ENCODE measurements around the gene NEK6. TPM values are rescaled to one million over a fixed set of nuclear protein-coding genes. Genes with fewer than 3 reads are reported as not detected.

The NEK6 gene
- total and polyA plus RNA-seq, 2 of the 8 experiments (the other 6 are each of a cell fraction or from before 2014, with no cell fraction given): 17.7 to 19.7 TPM

DNA sequence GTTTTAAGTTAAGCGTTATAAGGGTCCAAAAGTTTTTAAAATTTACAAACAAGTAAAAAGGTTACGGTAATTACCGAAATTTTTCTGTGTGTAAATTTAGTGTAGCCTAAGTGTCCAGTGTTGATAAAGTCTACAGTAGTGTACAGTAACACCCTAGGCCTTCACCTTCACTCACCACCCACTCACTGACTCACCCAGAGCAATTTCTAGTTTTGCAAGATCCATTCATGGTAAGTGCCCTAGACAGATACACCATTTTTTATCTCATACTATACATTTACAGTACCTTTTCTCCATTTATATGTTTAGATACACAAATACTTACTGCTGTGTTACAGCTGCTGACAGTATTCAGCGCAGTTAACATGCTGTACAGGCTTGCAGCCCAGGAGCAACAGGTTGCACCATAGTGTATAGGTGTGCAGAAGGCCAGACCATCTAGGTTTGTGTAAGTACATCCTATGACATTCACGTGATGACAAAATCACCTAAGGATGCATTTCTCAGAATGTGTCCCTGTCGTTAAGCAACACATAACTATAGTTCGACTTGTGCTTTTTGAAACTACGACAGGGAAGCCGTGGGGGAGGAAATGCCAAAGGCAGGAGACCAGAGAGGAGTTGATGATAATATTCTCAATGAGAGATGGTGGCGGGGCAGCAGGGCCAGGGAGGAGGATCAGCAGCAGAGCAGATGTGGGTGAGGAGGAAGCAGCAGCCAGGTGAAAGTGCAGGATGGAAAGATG lies 108.9 kb downstream of the NEK6 start:
- CTCF ChIA-PET (ENCODE audit: partially characterized antibody): interaction anchor here (1.0 to 2.6 kb wide), 4 partner anchors 9 to 26 kb away, joined by 3 to 12 read pairs (median 4); no protein-coding TSS in a partner anchor
- no peak overlapping the region for H3K56ac ChIP-seq (replicated peaks; ENCODE audit: insufficient read length, low read depth, low read length)
- H2AFZ ChIP-seq (ENCODE audit: low read length): no peak overlapping the region
- H3K36me3 ChIP-seq (ENCODE audit: control insufficient read depth in 2 of 4, insufficient read depth in 4 of 4, low read length in 3 of 4): no peaks in the 10 kb centered on the region
- H3K27me3 ChIP-seq (replicated peaks in 1 of 4; ENCODE audit: control insufficient read depth in 3 of 4, extremely low read depth in 1 of 4, insufficient read depth in 3 of 4, low read length in 3 of 4): no peaks in the 10 kb centered on the region
- H3K79me1 ChIP-seq (ENCODE audit: low read depth, low read length): peaks cover 19% of the 10 kb centered on the region
- WGBS, 2 experiments (ENCODE audit: extremely low coverage in 1 of 2, insufficient coverage in 1 of 2, insufficient read length in 1 of 2, insufficient replicate concordance in 2 of 2, low coverage in 1 of 2, low lambda C conversion rate in 2 of 2, missing lambda C conversion rate in 1 of 2): 95% methylated on average over 10 of the region's 10 CpGs; no CpG with 5 or more reads in 1 of the 2 experiments
- peaks cover 0 to 18% of the 10 kb centered on the region in 2 experiments for H4K20me1 ChIP-seq (replicated peaks in 1 of 2; ENCODE audit: control insufficient read depth in 1 of 2, insufficient read depth in 2 of 2, low read length in 2 of 2)
- no peaks in the 10 kb centered on the region for H3K9me3 ChIP-seq (ENCODE audit: insufficient read depth in 2 of 2, low read depth in 1 of 2, low read length in 1 of 2)
- no peak overlapping the region for H3K4ac ChIP-seq (replicated peaks; ENCODE audit: insufficient read length, low read depth, low read length)
- H3K79me2 ChIP-seq (ENCODE audit: control insufficient read depth in 1 of 2, insufficient read depth in 2 of 2, low read length in 2 of 2): peaks cover 3 to 69% of the 10 kb centered on the region in 2 experiments; a peak in 3 of 4 replicates
- no peak overlapping the region for H3K14ac ChIP-seq (ENCODE audit: insufficient read length)
- no peak overlapping the region for H3K23ac ChIP-seq (ENCODE audit: insufficient read length)
- H2BK5ac ChIP-seq (ENCODE audit: low read depth, low read length): no peak overlapping the region
- no peak for FAIRE-seq
- DNase-seq (ENCODE audit: low read depth in 1 of 2, low spot score in 2 of 2): no peak
- no peak overlapping the region for H2BK15ac ChIP-seq (ENCODE audit: low read length)
- H3K4me2 ChIP-seq (ENCODE audit: insufficient read depth in 1 of 2, low read depth in 2 of 2, low read length in 2 of 2): no peak overlapping the region
- no peak overlapping the region for H2AK5ac ChIP-seq (ENCODE audit: low read depth, low read length)
- peaks cover 0 to 4% (median 0%) of the 10 kb centered on the region in 4 experiments; a peak in 1 of 7 replicates for H3K4me1 ChIP-seq (replicated peaks in 1 of 4; ENCODE audit: control insufficient read depth in 3 of 4, insufficient read depth in 4 of 4, low read length in 3 of 4)
- no peak overlapping the region for H3K4me3 ChIP-seq (ENCODE audit: extremely low read depth in 1 of 4, insufficient read depth in 2 of 4, low read depth in 3 of 4, low read length in 4 of 4)
- H3K23me2 ChIP-seq (ENCODE audit: low read depth, low read length): no peaks in the 10 kb centered on the region
- H4K5ac ChIP-seq (ENCODE audit: insufficient read length, low read depth, low read length): no peak overlapping the region
- no peak overlapping the region for H3K18ac ChIP-seq (ENCODE audit: extremely low read depth, low read length)
- POLR2A ChIA-PET (ENCODE audit: partially characterized antibody): no interaction called here
- H4K8ac ChIP-seq (ENCODE audit: extremely low read depth, insufficient read depth, low read length): no peak overlapping the region
- H2BK12ac ChIP-seq (ENCODE audit: low read depth, low read length): no peak overlapping the region
- no peak overlapping the region for H4K91ac ChIP-seq (replicated peaks; ENCODE audit: insufficient read length, low read length)
- no peak overlapping the region for H2BK120ac ChIP-seq (replicated peaks; ENCODE audit: low read depth, low read length)
- H3K9ac ChIP-seq (replicated peaks in 1 of 4; ENCODE audit: extremely low read depth in 1 of 4, low read depth in 3 of 4, low read length in 3 of 4): no peak overlapping the region
- H2BK20ac ChIP-seq (ENCODE audit: low read length): no peak overlapping the region
- H3K27ac ChIP-seq (ENCODE audit: low read depth, low read length): no peak overlapping the region
- TF ChIP-seq, protein P1, sequence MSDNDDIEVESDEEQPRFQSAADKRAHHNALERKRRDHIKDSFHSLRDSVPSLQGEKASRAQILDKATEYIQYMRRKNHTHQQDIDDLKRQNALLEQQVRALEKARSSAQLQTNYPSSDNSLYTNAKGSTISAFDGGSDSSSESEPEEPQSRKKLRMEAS (IDR thresholded peaks at IDR 0.05): no peak
- no peak for TF ChIP-seq FOSL1 (IDR thresholded peaks at IDR 0.05; ENCODE audit: insufficient read depth, low read depth, low read length)
- no peak for TF ChIP-seq SP1 (IDR thresholded peaks at IDR 0.05; ENCODE audit: low read depth, low read length)
- TF ChIP-seq, protein P2, sequence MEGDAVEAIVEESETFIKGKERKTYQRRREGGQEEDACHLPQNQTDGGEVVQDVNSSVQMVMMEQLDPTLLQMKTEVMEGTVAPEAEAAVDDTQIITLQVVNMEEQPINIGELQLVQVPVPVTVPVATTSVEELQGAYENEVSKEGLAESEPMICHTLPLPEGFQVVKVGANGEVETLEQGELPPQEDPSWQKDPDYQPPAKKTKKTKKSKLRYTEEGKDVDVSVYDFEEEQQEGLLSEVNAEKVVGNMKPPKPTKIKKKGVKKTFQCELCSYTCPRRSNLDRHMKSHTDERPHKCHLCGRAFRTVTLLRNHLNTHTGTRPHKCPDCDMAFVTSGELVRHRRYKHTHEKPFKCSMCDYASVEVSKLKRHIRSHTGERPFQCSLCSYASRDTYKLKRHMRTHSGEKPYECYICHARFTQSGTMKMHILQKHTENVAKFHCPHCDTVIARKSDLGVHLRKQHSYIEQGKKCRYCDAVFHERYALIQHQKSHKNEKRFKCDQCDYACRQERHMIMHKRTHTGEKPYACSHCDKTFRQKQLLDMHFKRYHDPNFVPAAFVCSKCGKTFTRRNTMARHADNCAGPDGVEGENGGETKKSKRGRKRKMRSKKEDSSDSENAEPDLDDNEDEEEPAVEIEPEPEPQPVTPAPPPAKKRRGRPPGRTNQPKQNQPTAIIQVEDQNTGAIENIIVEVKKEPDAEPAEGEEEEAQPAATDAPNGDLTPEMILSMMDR (IDR thresholded peaks at IDR 0.05; ENCODE audit: control extremely low read depth in 1 of 3, insufficient read depth in 1 of 3, low read depth in 1 of 3, low read length in 3 of 3): no peak
- no peak for TF ChIP-seq PHF8 (conservative IDR thresholded peaks at IDR 0.05; ENCODE audit: low read depth, low read length)
- no peak for TF ChIP-seq EGR1 (IDR thresholded peaks at IDR 0.05; ENCODE audit: borderline replicate concordance, low read depth, low read length)
- no peak for TF ChIP-seq EZH2 (IDR thresholded peaks at IDR 0.05; ENCODE audit: low read depth, low read length, severe bottlenecking)
- no peak for TF ChIP-seq MAFK (IDR thresholded peaks at IDR 0.05; ENCODE audit: low read depth, low read length)
- TF ChIP-seq SP2 (IDR thresholded peaks at IDR 0.05; ENCODE audit: low read length): no peak
- no peak for TF ChIP-seq BACH1 (IDR thresholded peaks at IDR 0.05; ENCODE audit: low read length)

Measured in H1 (cell line).